SIG-M5 treated with dmso at 0.1 percent for 504 hours (cell line): ENCODE measurements around the gene HAVCR1.
"Not testable (repeated sequence)": the region's sequence is repeated elsewhere in the genome, so short reads cannot be mapped to it uniquely, and the experiment has no call there.

ENCODE experiments used
- DNase-seq: peaks from one replicate; lab custom pipeline; 2025; ENCODE audit not compliant: unreplicated experiment; lab: John Stamatoyannopoulos, UW

Gene HAVCR1

GRCh38 chr5:157059093-157059539, at the start of gene HAVCR1:
Gene HAVCR1 (minus strand): TSS chr5:157059116. CDS start chr5:157057943, 1,173 bp downstream.
- DNase-seq = no peak

- DNase-seq = no peak
Measured at GRCh38 chr5:157107508-157107907, 48.6 kb upstream of the HAVCR1 start.

GRCh38 chr5:157106630-157107461, 47.9 kb upstream of the HAVCR1 start:
- peak; percentile 35 for DNase-seq

- DNase-seq = peak; percentile 89
Measured at GRCh38 chr5:157100140-157100679, 41.3 kb upstream of the HAVCR1 start.

GRCh38 chr5:157088342-157088990, 29.6 kb upstream of the HAVCR1 start:
- no peak for DNase-seq

- DNase-seq = no peak
Measured at GRCh38 chr5:157086751-157087359, 27.9 kb upstream of the HAVCR1 start.

- no peak for DNase-seq
Measured at GRCh38 chr5:157085930-157086329, 27.0 kb upstream of the HAVCR1 start.

GRCh38 chr5:157080286-157080685, 21.4 kb upstream of the HAVCR1 start:
- no peak for DNase-seq

- DNase-seq = no peak
Measured at GRCh38 chr5:157076558-157076957, 17.6 kb upstream of the HAVCR1 start.

- DNase-seq = no peak
Measured at GRCh38 chr5:157072508-157072907, 13.6 kb upstream of the HAVCR1 start.

- no peak for DNase-seq
Measured at GRCh38 chr5:157069949-157070348, 11.0 kb upstream of the HAVCR1 start.

- no peak for DNase-seq
Measured at GRCh38 chr5:157068785-157069184, 9.9 kb upstream of the HAVCR1 start.

- DNase-seq = no peak
Measured at GRCh38 chr5:157068339-157068738, 9.4 kb upstream of the HAVCR1 start.

GRCh38 chr5:157067005-157067404, 8.1 kb upstream of the HAVCR1 start:
- no peak for DNase-seq

- no peak for DNase-seq
Measured at GRCh38 chr5:157066080-157066479, 7.2 kb upstream of the HAVCR1 start.

GRCh38 chr5:157063776-157064430, 5.0 kb upstream of the HAVCR1 start:
- no peak for DNase-seq

GRCh38 chr5:157059891-157060290, 975 bp upstream of the HAVCR1 start:
- DNase-seq = no peak

GRCh38 chr5:157057459-157058370, 1.2 kb downstream of the HAVCR1 start:
- no peak for DNase-seq

GRCh38 chr5:157056848-157057247, 2.1 kb downstream of the HAVCR1 start:
- DNase-seq = not testable (repeated sequence)

- no peak for DNase-seq
Measured at GRCh38 chr5:157051604-157052245, 7.2 kb downstream of the HAVCR1 start.
